ENCODE data around the gene FMN1. TPM values are rescaled to one million over a fixed set of nuclear protein-coding genes. Genes with fewer than 3 reads are reported as not detected.

FMN1 gene
- total and polyA plus RNA-seq, 12 donors: 0.22 to 5.5 (median 3.3) TPM

DNA sequence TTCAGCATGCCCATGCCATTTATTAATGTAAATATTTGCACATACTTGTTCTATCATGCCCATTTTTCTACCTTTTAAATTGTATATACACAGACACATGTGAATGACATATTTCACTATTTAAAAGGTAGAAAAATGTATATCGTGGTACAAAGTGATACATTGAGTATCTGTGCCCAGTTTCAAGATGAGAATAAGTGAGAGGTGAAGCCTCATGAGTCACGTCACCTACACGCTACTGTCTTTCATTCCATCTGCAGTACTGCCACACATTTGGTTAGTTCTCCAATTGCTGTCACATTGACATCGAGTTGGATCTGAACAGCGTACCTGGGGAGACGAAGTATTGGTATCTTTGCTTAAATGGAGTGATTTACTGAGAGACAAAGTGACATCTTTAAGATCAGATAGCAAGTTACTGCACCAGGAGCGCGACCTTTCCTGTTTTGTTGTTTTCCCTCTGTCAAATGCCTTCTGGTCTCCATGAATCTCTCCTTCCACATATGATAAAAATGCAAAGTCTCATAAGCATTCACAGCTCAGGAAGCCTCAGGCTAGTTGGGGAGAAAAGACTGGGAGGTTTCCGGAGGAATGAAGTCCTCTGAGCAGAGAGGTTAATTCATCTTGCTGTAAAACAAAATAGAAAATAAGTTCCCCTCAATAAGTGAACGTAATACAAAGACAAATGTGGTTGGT, 464.7 kb downstream of the FMN1 start:
- no peak for ATAC-seq
- peaks cover 0 to 31% (median 12%) of the 10 kb centered on the region in 7 donors for H3K27me3 ChIP-seq
- H3K27ac ChIP-seq: no peak overlapping the region
- no peak for TF ChIP-seq CTCF (IDR thresholded peaks at IDR 0.05)
- intact Hi-C loops (cut with DNase I): loop anchor here in 1 of 10 donors (10.0 kb wide), 1 partner anchor 65 kb away; no protein-coding TSS in a partner anchor
- no peak overlapping the region for H3K4me3 ChIP-seq
- WGBS, 2 donors: 82 to 88% methylated on average over 10 of the region's 10 CpGs
- H3K9me3 ChIP-seq: peaks cover 0 to 18% (median 0%) of the 10 kb centered on the region in 11 donors
- no peak for DNase-seq
- H3K36me3 ChIP-seq: no peaks in the 10 kb centered on the region
- no peaks in the 10 kb centered on the region for H3K4me1 ChIP-seq

DNA sequence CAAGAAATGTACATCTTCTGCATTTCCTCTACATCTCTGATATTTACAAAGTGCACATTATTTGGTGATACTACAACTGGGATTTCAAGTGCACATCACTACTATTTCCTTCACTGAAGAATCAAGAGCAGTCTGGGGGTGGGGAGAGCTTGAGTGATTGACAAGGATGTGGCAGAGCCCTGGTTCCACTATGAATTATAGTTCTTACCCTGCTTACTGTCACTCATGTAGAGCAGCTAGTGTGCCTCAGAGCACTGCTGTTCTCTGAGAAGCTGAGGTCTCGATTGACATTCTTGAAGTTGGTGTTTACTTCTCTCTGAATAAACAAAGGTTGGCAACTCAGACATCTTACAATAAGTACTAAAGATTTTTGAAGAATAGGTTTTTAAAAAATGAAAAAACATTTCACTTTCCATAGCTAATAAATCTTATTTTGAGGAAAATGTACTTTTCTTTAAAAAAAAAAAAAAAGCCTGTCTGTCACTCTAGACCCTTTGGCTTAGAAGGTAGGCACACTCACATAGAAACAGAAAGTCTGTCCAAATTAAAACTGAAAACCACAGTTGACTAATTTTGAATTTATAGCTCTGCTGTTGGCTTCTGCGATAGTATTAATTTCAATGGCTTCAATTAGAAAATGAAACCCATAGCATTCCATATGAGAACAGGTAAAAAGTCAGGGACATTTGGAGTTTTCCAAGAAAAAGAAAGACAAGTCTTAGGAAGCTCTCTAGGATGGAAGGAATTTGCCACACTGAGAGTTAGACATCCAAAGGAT, 471.2 kb downstream of the FMN1 start:
- H3K27me3 ChIP-seq: peaks cover 9 to 55% (median 36%) of the 10 kb centered on the region in 7 donors
- ATAC-seq (no peak), DNase-seq (no peak)
- no peak overlapping the region for H3K4me3 ChIP-seq
- intact Hi-C loops (cut with DNase I): loop anchor here in 1 of 10 donors (10.0 kb wide), 1 partner anchor 59 kb away; no protein-coding TSS in a partner anchor
- TF ChIP-seq CTCF (IDR thresholded peaks at IDR 0.05): no peak
- H3K4me1 ChIP-seq: peaks cover 0 to 12% (median 6%) of the 10 kb centered on the region in 9 donors
- peaks cover 0 to 16% (median 0%) of the 10 kb centered on the region in 11 donors for H3K9me3 ChIP-seq
- WGBS, 2 donors: 77 to 86% methylated on average over 2 of the region's 2 CpGs
- H3K36me3 ChIP-seq: no peaks in the 10 kb centered on the region
- H3K27ac ChIP-seq: no peak overlapping the region

DNA sequence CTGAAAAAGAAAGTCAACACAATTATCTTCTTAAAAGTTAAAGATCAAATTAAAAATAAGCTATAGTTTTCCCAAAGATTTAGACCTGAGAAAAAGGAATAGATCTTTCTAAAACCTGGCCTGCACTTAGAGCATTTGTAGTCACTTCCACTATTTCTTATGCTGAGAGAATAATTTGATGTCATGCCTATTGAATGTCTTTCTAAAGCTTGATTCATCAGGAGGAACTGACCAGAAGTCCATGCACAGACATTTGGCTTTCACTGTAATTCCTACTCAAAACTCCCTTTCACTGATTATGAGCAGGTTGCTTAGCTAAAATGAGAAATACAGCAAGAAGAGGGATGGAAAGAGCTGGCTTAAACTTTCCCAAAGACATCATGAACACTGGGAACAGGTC, 472.4 kb downstream of the FMN1 start:
- TF ChIP-seq CTCF (IDR thresholded peaks at IDR 0.05): no peak
- no peak overlapping the region for H3K4me3 ChIP-seq
- intact Hi-C loops (cut with DNase I): loop anchor here in 1 of 10 donors (10.0 kb wide), 1 partner anchor 57 kb away; no protein-coding TSS in a partner anchor
- H3K27ac ChIP-seq: no peak overlapping the region
- peaks cover 22 to 67% (median 48%) of the 10 kb centered on the region in 7 donors for H3K27me3 ChIP-seq
- H3K36me3 ChIP-seq: no peaks in the 10 kb centered on the region
- no peak for DNase-seq
- H3K4me1 ChIP-seq: peaks cover 0 to 21% (median 13%) of the 10 kb centered on the region in 9 donors
- peaks cover 0 to 9% (median 0%) of the 10 kb centered on the region in 11 donors for H3K9me3 ChIP-seq
- ATAC-seq: no peak

DNA sequence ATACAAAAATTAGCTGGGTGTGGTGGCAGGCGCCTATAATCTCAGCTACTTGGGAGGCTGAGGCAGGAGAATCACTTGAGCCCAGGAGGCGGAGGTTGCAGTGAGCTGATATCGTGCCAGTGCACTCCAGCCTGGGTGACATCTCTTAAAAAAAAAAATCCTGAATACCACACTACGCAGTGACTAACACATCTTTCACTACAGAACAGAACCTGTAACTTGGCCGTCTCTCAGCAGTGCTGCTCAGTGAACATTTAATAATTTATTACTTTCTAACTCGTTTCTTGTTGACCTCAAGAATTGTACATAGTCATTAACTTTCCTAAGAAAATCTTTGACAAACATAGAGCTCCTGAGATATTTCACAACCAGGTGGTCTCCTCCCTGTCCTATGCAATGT, 472.9 kb downstream of the FMN1 start:
- Histone ChIP-seq H3K27ac (no peak overlapping the region), H3K4me1 (peaks cover 0 to 27% (median 13%) of the 10 kb centered on the region in 9 donors), H3K36me3 (no peaks in the 10 kb centered on the region), H3K9me3 (peaks cover 0 to 9% (median 0%) of the 10 kb centered on the region in 11 donors), H3K4me3 (no peak overlapping the region), H3K27me3 (peaks cover 23 to 72% (median 54%) of the 10 kb centered on the region in 7 donors)
- intact Hi-C loops (cut with DNase I): loop anchor here in 1 of 10 donors (10.0 kb wide), 1 partner anchor 57 kb away; no protein-coding TSS in a partner anchor
- ATAC-seq (no peak), DNase-seq (no peak)
- TF ChIP-seq CTCF (IDR thresholded peaks at IDR 0.05): no peak
- WGBS, 2 donors: 86 to 89% methylated on average over 6 of the region's 6 CpGs
